Right lobe of liver (tissue), 4 donors: ENCODE data around the gene NR2E3.

ENCODE experiments used
- POLR2A ChIP-seq: fragments of 450-650 bp; IDR thresholded peaks from one replicate; pipeline ENCODE4 v1.6.1; 2017; ENCODE audit warnings: antibody characterized with exemption, mild to moderate bottlenecking
- TF ChIP-seq, protein P1 (sequence below), 4 donors: fragments of 200-600 bp in 3 of 4; fragments of 450-650 bp in 1 of 4; IDR thresholded peaks; one replicate each; pipeline versions ENCODE4 v1.5.1 to v1.8.0; 2016 to 2022; ENCODE audit warnings: antibody characterized with exemption in 4 of 4, mild to moderate bottlenecking in 2 of 4
- donor health status: DM: no; HTN: no; CAD: no.
- donor health status: DM: no; HTN: no; CAD: no.
- donor health status: DM: no; HTN: yes; CAD: no.

DNA sequence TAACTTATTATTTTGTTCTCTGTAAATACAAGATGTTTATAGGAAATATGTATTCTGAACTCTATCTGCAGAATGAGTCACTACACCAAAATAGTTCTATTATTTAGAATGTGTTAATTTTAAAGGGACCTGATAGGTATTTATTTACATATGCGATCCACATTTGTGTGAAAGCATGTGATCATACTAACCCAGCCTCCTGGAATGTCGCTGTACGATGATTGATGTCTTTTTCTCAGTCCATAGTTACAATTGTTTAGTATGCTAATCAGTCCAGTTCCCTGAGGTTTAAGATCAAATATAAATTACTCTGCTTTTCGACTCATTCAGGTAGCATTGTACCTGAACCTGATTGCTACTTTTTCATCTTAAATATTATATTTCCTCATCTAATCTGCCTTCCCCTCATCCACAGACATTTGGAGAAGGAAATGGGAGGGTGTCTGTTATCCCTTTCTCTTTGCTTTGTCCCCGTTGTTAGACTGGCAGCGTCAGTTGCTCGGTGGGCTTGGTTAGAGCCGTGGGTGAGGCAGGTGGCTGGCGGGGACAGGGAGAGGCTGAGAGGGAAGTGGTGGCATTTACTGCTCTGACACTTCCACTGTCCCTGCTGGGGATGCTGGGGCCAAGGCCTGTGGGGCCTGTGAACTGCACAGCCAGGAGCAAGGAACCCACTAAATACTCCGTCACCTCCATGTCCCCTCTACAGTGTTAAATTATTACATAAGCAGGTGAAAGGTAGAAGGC is 27.8 kb upstream of the NR2E3 start:
- TF ChIP-seq, protein P1, sequence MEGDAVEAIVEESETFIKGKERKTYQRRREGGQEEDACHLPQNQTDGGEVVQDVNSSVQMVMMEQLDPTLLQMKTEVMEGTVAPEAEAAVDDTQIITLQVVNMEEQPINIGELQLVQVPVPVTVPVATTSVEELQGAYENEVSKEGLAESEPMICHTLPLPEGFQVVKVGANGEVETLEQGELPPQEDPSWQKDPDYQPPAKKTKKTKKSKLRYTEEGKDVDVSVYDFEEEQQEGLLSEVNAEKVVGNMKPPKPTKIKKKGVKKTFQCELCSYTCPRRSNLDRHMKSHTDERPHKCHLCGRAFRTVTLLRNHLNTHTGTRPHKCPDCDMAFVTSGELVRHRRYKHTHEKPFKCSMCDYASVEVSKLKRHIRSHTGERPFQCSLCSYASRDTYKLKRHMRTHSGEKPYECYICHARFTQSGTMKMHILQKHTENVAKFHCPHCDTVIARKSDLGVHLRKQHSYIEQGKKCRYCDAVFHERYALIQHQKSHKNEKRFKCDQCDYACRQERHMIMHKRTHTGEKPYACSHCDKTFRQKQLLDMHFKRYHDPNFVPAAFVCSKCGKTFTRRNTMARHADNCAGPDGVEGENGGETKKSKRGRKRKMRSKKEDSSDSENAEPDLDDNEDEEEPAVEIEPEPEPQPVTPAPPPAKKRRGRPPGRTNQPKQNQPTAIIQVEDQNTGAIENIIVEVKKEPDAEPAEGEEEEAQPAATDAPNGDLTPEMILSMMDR (IDR thresholded peaks at IDR 0.05), result no peak
- no peak for TF ChIP-seq POLR2A
